ENCODE results near the gene RCE1.

Gene RCE1

GRCh38 chr11:66891851-66892660 lies 48.8 kb downstream of the RCE1 start:
- no peak for FAIRE-seq

GRCh38 chr11:66892911-66893310 lies 49.7 kb downstream of the RCE1 start:
- no peak for FAIRE-seq

DNA sequence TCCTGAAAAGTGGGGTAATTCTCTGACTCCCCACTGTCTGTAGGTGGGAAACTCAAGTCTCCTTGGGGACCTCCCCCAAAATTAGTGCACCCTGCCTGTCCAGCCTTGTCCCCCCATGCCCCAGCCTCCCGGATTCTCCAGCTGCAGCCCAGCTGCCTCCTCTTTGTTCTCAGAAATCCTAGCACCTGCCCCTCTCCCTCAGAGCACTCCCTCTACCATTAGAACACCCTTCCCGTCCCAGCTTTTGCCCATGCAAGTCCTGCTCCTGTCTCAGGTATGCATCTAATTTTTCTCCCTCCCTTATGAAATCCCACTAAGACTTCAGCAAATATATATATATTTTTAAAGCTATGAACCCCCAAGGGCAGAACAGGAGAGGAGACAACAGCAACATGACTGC lies 50.9 kb downstream of the RCE1 start:
- no peak for FAIRE-seq

Data from islet of Langerhans (tissue), 1 donor.